Activated CD4-positive, CD25-positive, alpha-beta regulatory T cell (primary cell): ENCODE measurements around the gene GUCY2C.
"Not testable (repeated sequence)": the region's sequence is repeated elsewhere in the genome, so short reads cannot be mapped to it uniquely, and the experiment has no call there.

Experiments used
- DNase-seq, 4 experiments: peaks; one replicate each; lab custom pipeline; 2025; lab: John Stamatoyannopoulos, UW

The GUCY2C gene

DNA sequence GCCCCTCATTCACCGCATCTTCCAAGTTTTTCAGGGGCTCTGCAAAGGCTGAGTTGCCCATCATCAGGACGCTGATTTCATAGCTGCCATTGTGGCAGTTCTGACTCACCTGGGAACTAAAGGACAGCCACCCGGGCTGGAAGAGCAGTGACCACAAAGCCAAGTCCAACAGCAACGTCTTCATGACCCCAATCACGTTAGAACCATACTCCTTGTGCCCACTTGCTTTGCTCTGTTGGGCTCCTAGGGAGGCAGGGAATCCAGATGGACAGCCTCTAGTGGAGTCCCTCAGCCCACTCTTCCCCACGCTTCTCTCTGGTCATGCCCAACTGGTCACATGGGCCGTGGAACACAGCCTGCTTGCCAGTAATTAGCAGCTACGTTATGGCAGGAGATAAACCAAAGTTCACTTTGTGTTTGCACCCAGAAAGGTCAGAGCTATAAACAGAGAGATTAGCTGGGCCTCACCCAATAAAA lies at the start of gene GUCY2C:
GUCY2C (minus strand) TSS at position 335 of the 477 bp plus-strand sequence; CDS start at position 184, 151 bp downstream.
- no peak for DNase-seq

DNA sequence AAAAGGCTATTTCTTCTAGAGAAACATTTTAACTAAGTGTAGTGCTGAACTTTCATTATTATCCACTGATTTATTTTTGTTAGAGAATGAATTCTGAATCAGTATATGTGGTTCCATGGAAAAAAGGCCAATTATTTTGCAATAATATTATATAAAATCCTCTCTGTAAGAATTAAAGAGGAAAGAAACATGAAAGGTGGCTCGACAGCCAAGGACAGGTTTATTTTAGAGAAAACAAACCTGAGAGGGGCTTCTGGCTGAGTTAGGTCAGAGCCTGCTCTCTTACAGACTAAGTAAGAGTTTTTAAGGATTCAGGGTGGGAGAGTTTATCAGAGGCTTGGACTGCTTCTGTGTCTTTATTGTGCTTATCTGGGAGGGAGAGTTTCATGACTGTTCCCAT lies 46.7 kb upstream of the GUCY2C start:
- DNase-seq = no peak

DNA sequence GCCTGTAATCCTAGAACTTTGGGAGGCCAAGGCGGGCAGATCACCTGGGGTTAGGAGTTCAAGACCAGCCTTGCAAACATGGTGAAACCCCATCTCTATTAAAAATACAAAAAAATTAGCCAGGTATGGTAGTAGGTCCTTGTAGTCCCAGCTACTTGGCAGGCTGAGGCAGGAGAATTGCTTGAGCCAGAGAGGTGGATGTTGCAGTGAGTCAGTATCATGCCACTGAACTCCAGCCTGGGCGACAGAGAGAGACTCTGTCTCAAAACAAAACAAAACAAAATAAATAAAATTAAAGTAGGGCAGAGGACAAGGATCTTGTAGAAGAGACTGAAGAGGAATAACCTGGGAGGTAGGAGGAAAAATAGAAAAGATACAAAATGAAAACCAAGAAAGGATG lies 45.5 kb upstream of the GUCY2C start:
- no peak for DNase-seq

DNA sequence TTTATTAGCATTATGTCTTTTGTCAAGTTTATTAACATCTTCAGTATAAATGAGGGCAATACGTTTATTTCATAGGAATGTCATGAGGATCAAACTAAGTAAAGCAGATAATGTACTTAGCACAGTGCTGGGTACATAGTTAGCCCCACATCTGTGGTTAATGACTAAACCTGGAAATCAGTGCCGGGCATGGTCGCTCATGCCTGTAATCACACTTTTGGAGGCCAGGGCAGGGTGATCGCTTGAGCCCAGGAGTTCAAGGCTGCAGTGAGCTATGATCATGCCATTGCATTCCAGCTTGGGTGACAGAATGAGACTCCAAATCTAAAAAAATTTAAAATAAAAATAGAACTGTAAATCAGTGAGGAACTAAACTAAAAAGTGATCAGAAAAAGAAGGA lies 44.8 kb upstream of the GUCY2C start:
- no peak for DNase-seq

DNA sequence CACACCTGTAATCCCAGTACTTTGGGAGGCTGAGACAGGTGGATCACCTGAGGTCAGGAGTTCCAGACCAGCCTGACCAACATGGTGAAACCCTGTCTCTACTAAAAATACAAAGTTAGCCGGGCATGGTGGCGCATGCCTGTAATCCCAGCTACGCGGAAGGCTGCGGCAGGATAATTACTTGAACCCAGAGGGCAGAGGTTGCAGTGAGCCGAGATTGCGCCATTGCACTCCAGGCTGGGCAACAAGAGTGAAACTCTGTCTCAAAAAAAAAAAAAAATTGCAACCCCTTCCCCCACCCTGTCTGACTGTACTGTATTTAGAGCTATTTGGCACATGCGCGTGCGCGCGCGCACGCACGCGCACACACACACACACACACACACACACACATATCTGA lies 40.0 kb upstream of the GUCY2C start:
- DNase-seq = not testable (repeated sequence)

DNA sequence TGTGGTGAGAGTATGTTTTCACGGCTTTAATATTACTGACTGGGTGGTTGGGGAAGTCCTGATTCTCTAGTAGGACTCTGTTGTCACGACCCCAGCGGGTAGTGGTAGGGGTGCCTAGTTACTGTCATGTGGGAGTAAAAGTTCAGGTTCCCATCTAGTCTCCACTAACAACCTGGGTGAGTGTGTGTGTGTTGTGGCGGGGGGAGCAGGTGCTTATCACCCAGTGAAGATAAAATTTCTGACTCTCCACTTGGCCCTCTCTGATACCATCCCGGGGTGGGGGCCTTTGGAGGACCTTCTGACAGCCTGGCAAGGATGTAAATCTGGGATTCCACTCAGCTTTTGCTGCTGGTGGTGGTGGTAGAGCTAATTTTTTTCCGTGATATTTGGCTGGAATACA lies 35.4 kb upstream of the GUCY2C start:
- DNase-seq = no peak

DNA sequence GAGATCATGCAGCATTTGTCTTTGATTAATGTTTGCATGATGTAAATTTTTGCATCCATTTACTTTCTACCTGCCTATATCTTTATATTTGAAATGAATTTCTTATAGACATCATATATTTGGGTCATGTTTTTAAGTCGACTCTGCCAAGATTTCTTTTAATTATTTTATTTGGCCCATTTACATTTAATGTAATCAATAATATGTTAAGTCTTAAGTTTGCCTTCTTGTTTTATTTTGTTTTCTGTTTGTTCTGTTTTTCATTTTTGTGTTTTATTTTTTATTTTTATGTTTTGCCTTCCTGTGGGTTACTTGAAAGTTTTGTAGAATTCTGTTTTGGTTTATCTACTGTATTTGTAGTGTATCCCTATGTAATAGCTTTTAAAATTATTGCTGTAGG lies 33.2 kb upstream of the GUCY2C start:
- no peak for DNase-seq

DNA sequence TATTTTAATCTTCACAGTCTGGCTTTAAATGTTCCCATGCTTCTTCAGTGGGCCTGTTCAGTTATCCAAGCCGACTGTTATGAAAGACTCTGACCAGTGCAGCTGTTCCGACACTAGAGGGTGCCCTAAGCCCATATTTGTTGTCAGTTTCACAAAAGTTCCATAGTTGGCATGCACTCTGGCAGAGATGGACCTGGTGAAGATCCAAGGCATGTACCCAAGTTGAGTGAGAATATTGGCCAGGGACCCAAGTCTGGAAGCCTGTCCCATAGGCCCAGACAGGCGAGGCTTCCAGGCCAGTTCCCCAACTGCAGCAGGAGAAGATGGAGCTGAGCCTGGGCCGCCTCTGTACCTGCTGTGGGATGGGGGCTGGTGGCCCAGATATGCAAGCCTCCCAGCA lies 27.4 kb upstream of the GUCY2C start:
- peak in 3 of 4 experiments; percentile 8 to 26 (median 20) for DNase-seq

DNA sequence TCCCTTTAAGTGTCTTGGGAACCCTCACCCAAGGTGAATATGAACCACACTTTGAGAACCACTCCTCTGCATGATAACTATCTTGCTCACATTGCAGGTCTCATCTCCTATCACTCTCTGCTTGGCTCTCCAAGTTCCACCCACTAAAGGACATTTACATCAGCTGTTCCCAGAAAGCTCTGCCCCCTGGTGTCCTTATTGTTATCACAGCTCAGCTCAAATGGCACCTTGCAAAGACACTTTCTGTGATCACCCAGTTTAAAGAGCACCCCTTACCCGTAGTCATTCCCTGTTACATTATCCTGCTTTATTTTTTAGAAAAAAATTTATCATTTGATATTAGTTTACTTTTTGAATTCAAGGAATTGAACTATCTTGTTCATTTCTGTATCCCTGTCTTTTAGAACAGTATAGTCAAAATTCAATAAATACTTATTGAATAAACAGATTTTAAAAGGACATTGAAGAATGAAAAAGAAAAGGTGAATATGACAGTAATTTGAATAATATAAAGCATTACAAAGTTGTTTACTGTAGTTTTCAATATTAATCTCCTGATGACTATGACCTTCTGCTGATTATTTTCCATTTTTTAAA lies 20.5 kb upstream of the GUCY2C start:
- peak in 2 of 4 experiments; percentile 2 to 5 for DNase-seq

DNA sequence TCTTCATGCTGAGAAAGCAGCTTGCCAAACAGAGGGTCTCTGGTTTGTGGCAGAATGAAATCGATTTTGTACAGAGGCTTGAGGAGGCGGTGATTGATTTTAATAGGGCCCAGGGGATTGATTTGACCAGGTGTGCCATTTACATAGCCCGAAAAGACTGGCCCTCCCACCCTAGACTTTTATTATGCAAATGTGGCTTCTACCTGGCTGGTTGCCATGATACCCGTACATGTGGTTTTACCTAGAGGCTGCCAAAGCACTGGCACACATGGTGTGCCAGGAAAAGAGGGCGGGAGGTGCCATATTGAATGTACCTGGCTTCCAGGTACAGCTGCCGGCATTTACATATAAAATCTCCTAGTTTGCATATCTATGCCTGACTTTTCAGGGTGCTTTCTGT lies 18.0 kb upstream of the GUCY2C start:
- DNase-seq = no peak

DNA sequence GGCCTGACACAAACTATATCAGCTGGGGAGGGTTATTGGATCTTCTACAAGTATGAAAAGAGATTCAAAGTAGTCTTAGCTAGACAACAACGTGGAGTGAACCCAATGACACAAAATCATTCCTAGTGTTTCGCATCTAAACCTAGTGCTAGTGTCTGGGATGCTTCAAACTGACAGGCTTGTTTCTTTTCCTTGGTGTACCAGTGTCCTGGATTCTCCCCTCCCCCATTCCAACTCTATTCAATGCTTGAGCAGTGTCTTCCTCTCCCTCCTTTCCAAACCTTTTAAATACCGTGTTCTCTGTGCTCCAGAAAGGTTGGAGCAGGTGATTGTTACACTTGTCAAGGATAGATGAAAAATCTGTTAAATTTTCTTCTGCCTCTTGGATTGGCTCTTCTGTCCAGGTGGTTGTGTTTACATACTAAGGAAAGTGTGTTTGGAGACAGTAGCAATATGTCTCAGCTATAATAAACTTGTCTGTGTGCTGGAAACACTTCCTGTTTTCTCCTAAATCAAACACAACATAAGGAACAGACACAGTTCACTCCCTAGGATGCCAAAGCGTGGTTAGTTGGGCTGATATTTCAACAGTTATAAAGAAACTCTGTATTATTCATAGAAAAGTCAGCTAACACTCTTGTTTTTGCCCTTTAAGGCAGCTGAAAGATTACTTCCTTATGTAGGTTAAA lies 14.4 kb upstream of the GUCY2C start:
- DNase-seq = no peak

DNA sequence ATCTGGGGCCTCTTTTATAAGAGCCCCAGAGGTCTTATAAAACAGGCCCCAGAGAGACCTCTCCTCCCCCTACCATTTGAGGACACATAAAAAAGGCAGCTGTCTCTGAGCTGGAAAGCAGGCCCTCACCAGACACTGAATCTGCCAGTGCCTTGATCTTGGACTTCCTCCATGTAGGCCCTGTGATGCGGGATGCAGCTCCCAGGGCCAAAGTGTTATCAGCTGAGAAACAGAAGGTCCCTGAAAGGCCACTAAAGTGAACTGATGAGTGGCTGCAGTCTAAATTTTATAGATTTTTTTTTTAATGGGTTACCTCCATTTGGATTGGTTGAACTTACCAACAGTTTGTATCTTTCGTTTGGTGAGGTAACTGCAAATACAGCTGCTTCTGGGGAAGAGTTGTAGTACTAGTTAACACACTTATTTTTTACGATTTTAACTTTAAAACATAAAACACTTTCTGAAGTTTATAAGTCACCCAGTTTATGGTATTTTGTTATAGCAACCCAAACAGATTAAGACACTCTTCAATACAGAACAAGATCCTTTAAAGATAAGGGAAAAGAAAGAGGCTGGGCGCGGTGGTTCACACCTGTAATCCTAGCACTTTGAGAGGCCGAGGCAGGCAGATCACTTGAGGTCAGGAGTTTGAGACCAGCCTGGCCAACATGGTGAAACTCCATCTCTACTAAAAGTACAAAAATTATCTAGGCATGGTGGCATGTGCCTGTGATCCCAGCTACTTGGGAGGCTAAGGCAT lies 5.6 kb upstream of the GUCY2C start:
- no peak for DNase-seq

DNA sequence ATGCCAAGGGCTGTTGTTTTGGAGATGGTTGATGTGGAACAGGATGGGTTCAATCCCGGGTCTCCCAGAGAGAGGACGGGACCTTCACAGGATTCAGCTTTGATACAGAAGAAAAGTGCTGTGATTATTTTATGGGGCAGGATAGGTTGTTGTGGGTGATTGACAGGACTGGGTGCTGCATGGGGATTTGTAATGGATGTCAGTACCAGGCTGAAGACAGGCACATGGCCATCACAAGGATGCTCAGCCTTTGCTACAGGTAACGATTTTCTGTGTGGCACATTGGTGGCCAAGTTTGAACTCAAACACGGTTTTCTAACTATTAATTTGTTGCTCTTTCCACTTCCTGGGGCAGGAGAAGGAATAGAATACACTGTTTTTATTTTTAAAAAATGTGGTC lies 4.5 kb upstream of the GUCY2C start:
- DNase-seq = no peak

DNA sequence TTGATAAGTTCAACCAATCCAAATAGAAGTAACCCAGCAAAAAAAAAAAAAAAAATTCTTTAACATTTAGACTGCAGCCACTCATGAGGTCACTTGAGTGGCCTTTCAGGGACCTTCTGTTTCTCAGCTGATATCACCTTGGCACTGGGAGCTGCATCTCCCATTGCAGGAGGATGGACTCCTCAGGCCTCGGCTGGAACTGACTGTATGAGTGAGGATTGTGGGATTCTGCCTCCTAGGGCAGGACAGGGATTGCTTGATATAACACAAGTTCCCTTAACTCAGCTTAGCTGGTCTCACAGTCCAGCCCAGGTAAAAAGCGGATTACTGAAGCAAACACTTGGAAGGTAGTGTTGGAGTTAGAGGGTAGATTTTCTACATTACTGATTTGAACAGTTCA lies 3.5 kb upstream of the GUCY2C start:
- DNase-seq = no peak

DNA sequence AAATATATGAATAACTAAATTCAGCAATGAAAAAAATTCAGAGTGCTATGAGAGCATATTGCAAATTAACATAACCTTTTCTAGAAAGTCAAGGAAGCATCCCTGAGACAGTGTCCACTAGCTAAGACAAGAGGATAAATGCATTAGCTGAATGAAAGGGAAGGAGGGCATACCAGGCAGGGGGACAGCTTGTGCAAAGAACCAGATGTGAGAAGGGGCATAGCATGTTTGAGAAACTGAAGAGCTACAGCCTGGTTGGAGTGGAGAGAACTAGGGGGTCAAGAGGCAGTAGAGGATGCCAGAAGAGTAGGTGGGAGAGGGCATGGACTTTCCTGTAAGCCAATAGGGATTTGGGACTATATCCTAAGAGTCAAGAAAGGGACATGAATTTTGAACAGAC lies 2.2 kb upstream of the GUCY2C start:
- DNase-seq = no peak

DNA sequence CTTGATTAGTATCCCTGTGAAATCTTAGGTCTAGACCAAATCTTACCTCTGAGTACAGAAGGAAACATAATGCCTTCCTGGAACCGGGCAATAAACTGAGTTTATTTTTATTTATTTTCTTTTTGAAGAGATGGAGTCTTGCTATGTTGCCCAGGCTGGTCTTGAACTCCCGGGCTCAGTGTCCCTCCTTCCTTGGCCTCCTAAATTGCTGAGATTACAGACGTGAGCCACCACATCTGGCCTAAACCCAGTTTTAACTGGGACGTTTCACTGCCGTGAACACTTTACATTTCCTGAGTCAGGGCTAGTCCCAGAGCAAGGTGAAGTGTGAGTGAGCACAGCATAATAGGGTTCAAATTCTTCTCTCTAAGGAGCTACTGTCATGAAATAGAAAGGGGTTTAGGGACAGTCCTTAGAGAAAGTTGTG lies 671 bp downstream of the GUCY2C start:
- DNase-seq = no peak

DNA sequence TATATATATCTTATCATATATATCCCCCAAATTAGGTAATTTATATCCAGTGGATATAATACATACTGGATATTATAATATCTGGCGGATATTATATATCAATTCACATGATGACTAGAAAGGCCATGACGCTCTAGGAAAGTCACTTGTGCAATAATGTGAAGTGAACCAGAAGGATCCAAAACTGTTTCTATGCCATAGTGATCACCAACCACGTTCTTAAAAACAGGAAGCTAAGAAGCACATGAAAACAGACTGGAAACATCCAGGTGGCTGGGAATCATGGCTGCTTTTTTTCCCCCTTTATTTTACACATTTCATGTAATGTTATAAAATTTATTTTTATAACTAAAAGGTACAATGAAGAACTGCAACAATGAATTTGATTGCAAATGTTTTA lies 1.4 kb downstream of the GUCY2C start:
- no peak for DNase-seq

DNA sequence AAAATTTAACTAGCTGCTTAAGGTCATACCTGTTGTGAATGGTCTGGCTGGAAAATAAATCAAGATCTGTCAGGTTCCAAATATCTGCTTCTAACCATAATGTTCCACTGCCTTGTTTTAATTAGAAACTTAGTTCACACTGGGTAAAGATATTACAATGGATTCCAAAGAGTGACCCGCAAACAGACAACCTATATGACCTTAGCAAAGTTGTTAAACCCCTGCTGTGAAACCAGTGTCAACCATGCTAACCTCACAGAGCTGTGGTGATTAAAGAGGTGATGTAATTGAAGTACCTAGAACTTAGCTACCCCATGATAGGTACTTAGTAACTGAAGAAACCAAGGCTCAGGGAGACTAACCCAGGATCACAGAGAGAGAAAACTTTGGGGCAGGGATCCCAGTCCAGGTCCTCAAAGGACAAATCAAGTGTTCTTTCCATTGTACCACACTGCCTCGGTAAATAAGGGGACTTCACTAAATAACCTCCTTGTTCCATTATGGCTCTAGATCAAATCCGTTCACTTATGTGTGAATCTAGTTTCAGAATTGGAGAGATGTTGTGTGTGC lies 2.2 kb downstream of the GUCY2C start:
- no peak for DNase-seq

DNA sequence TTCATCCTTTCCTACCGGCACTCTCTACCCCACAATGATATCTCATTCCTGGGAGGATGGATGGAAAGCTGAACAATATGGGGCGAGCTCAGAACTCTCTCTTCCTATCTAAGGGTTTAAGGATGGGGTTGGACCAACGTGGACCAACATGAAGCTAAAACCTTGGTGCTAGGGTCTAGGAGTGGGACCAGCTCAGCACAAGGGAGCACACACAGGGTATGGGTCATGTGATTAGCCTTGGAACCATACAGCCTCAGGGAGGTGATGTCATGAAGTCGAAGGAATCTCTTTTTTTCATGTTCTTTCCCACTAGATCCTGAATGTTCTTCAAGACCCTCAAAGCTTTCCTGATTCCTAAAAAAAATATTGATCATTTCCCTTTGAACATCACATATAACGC lies 3.3 kb downstream of the GUCY2C start:
- DNase-seq = no peak

DNA sequence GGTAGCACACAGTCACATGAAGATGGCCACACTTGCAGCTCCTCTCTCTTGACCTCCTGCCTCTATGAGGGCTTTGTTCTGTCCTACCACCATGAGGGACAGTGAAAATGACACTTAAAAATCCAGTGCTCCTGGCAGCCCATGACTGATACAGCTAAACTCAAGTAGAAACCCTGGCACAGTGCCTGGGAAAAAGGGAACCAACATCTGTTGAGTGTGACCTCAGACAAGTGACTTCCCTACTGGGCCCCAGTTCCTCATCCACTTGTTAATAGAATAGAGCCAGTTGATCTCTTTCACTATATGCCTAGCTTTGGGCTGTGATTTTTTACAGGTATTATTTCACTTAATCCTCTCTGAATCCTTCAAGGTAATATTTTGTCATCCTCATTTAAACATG lies 4.8 kb downstream of the GUCY2C start:
- no peak for DNase-seq

DNA sequence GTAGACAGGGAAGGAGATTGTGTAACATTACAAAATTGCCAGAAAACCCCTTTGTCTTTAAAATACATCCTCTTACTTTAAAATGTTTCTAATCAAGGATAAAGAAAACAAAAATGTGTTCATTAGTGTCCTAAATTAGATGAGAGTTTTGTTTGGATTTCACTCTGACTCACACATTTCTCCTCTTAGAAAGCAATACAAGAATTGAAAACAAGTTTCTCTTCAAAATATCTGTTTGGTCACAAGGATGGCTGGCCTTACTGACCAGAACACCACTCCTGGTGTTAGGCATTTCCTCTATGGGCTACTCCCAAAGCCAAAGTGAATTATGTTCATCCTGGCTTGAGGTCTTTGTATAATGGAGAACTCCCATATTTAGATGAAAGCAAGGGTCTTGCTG lies 6.4 kb downstream of the GUCY2C start:
- no peak for DNase-seq

DNA sequence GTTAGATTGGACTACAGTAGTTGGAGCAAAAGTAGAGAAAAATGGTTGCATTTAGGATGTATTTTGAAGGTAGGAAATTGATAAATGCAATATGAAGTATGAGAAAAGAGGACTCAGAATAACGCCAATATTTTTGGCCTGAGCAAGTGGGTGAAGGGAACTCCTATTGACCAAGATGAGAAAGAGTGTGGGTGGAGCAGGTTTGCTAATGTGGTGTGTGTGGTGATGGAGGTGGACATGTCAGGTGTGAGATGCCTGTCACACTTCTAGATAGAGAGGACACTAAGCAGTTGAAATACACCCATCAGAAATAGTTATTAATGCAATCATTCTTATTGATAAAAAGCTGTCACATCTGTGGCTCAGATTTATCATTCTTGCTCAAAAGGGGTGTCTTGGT lies 7.3 kb downstream of the GUCY2C start:
- no peak for DNase-seq

DNA sequence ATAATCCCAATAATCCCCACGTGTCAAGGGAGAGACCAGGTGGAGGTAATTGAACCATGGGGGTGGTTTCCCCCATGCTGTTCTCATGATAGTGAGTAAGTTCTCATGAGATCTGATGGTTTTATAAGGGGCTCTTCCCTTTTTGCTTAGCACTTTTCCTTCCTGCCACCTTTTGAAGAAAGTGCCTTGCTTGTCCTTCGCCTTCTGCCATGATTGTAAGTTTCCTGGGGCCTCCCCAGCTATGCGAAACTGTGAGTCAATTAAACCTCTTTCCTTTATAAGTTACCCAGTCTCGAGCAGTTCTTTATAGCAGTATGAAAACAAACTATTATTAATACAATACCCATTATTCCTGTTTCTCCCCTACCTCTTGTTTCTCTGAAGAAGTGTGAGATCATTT lies 14.2 kb downstream of the GUCY2C start:
- DNase-seq = not testable (repeated sequence)
